GM21360 (cell line): ENCODE results near the gene CAV1.

Experiments
- ATAC-seq: cut with Tn5 transposase; IDR thresholded peaks from one replicate; pipeline ENCODE4 v1.9.1; 2021; ENCODE audit warnings: mild to moderate bottlenecking, moderate library complexity; ENCODE audit not compliant: unreplicated experiment

The CAV1 gene

GRCh38 chr7:116610210-116610609 lies 85.4 kb downstream of the CAV1 start:
- no peak for ATAC-seq

GRCh38 chr7:116610721-116611120 lies 85.9 kb downstream of the CAV1 start:
- no peak for ATAC-seq
